GM23338 (cell line): Measurements from ENCODE around the gene TSPEAR.

Source experiments
- CREB1 ChIP-seq: fragments of 250-450 bp; sonication (Bioruptor Pico); IDR thresholded peaks from 2 replicates; pipeline ENCODE4 v1.5.0; 2020; ENCODE audit warnings: low read depth, mild to moderate bottlenecking, moderate library complexity
- EZH2phosphoT487 ChIP-seq: fragments of 200-600 bp; sonication (generic); IDR thresholded peaks from one replicate; pipeline ENCODE4 v1.8.1; 2018; ENCODE audit warnings: antibody characterized with exemption; ENCODE audit not compliant: unreplicated experiment
- NANOG ChIP-seq: IDR thresholded peaks from 2 replicates; pipeline ENCODE4 v1.6.1; 2016; ENCODE audit warnings: antibody characterized with exemption, borderline replicate concordance
- POLR2AphosphoS5 ChIP-seq: IDR thresholded peaks from 2 replicates; pipeline ENCODE4 v1.6.1; 2016; ENCODE audit warnings: antibody characterized with exemption, low read depth
- STAT1 ChIP-seq: IDR thresholded peaks from one replicate; pipeline ENCODE4 v1.6.1; 2016; ENCODE audit warnings: antibody characterized with exemption; ENCODE audit not compliant: unreplicated experiment
- TF ChIP-seq, protein P1 (sequence below), 2 experiments: fragments of 200-600 bp in 1 of 2; sonication (generic) in 1 of 2; conservative IDR thresholded peaks; 2 replicates each; pipeline versions ENCODE4 v1.5.1 to v1.6.1; 2016 to 2017; ENCODE audit warnings: antibody characterized with exemption in 2 of 2, low read depth in 2 of 2, mild to moderate bottlenecking in 2 of 2, moderate library complexity in 1 of 2
- TF ChIP-seq, protein P2 (sequence below): IDR thresholded peaks from one replicate; pipeline ENCODE4 v1.6.1; 2018; ENCODE audit warnings: antibody characterized with exemption; ENCODE audit not compliant: unreplicated experiment

DNA sequence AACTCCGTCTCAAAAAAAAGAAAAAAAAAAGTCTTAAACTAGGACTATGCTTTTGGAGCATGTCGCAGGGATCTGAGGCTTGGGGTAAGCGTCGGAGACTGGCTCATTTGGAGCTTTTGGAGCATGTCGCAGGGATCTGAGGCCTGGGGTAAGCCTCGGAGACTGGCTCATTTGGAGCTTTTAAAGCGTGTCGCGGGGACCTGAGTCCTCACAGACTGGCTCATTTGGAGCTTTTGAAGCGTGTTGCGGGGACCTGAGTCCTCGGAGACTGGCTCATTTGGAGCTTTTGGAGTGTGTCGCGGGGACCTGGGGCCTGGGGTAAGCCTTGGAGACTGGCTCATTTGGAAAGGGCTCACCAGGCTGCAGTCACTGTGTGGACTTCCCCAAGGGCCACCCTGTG is 13.6 kb upstream of the TSPEAR start:
- TF ChIP-seq, protein P1, sequence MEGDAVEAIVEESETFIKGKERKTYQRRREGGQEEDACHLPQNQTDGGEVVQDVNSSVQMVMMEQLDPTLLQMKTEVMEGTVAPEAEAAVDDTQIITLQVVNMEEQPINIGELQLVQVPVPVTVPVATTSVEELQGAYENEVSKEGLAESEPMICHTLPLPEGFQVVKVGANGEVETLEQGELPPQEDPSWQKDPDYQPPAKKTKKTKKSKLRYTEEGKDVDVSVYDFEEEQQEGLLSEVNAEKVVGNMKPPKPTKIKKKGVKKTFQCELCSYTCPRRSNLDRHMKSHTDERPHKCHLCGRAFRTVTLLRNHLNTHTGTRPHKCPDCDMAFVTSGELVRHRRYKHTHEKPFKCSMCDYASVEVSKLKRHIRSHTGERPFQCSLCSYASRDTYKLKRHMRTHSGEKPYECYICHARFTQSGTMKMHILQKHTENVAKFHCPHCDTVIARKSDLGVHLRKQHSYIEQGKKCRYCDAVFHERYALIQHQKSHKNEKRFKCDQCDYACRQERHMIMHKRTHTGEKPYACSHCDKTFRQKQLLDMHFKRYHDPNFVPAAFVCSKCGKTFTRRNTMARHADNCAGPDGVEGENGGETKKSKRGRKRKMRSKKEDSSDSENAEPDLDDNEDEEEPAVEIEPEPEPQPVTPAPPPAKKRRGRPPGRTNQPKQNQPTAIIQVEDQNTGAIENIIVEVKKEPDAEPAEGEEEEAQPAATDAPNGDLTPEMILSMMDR (conservative IDR thresholded peaks at IDR 0.05; ENCODE audit: low read depth in 2 of 2): no peak
- TF ChIP-seq EZH2phosphoT487: no peak
- TF ChIP-seq POLR2AphosphoS5: no peak
- no peak for TF ChIP-seq STAT1
- no peak for TF ChIP-seq CREB1 (CRISPR knock-in tag)
- no peak for TF ChIP-seq NANOG
- TF ChIP-seq, protein P2, sequence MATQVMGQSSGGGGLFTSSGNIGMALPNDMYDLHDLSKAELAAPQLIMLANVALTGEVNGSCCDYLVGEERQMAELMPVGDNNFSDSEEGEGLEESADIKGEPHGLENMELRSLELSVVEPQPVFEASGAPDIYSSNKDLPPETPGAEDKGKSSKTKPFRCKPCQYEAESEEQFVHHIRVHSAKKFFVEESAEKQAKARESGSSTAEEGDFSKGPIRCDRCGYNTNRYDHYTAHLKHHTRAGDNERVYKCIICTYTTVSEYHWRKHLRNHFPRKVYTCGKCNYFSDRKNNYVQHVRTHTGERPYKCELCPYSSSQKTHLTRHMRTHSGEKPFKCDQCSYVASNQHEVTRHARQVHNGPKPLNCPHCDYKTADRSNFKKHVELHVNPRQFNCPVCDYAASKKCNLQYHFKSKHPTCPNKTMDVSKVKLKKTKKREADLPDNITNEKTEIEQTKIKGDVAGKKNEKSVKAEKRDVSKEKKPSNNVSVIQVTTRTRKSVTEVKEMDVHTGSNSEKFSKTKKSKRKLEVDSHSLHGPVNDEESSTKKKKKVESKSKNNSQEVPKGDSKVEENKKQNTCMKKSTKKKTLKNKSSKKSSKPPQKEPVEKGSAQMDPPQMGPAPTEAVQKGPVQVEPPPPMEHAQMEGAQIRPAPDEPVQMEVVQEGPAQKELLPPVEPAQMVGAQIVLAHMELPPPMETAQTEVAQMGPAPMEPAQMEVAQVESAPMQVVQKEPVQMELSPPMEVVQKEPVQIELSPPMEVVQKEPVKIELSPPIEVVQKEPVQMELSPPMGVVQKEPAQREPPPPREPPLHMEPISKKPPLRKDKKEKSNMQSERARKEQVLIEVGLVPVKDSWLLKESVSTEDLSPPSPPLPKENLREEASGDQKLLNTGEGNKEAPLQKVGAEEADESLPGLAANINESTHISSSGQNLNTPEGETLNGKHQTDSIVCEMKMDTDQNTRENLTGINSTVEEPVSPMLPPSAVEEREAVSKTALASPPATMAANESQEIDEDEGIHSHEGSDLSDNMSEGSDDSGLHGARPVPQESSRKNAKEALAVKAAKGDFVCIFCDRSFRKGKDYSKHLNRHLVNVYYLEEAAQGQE: no peak
